ENCODE results near the gene PIGH.

- TF ChIP-seq MTA3 (IDR thresholded peaks at IDR 0.05; ENCODE audit: borderline replicate concordance, low read length) (no peak), HDGF (IDR thresholded peaks at IDR 0.05) (no peak), ZNF24 (IDR thresholded peaks at IDR 0.05) (no peak), CTCF (IDR thresholded peaks at IDR 0.05 in 2 of 3, conservative IDR thresholded peaks at IDR 0.05 in 1 of 3; ENCODE audit: control insufficient read depth in 2 of 3, extremely low read depth in 1 of 3, insufficient read depth in 1 of 3, low read depth in 3 of 3, low read length in 3 of 3) (no peak)
These were observed 21.0 kb downstream of the PIGH start for GRCh38 chr14:67579040-67579439.
